ENCODE results near the gene TGFB2. TPM values are rescaled to one million over a fixed set of nuclear protein-coding genes. Genes with fewer than 3 reads are reported as not detected.

Gene TGFB2
- total RNA-seq, 2 donors from 2014 or later: 4.3 to 8.7 TPM

DNA sequence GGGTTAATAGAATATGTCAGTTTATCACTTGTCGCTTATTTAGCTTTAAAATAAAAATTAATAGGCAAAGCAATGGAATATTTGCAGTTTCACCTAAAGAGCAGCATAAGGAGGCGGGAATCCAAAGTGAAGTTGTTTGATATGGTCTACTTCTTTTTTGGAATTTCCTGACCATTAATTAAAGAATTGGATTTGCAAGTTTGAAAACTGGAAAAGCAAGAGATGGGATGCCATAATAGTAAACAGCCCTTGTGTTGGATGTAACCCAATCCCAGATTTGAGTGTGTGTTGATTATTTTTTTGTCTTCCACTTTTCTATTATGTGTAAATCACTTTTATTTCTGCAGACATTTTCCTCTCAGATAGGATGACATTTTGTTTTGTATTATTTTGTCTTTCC, 98.1 kb downstream of the TGFB2 start:
- TF ChIP-seq, protein P1, sequence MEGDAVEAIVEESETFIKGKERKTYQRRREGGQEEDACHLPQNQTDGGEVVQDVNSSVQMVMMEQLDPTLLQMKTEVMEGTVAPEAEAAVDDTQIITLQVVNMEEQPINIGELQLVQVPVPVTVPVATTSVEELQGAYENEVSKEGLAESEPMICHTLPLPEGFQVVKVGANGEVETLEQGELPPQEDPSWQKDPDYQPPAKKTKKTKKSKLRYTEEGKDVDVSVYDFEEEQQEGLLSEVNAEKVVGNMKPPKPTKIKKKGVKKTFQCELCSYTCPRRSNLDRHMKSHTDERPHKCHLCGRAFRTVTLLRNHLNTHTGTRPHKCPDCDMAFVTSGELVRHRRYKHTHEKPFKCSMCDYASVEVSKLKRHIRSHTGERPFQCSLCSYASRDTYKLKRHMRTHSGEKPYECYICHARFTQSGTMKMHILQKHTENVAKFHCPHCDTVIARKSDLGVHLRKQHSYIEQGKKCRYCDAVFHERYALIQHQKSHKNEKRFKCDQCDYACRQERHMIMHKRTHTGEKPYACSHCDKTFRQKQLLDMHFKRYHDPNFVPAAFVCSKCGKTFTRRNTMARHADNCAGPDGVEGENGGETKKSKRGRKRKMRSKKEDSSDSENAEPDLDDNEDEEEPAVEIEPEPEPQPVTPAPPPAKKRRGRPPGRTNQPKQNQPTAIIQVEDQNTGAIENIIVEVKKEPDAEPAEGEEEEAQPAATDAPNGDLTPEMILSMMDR (IDR thresholded peaks at IDR 0.05): no peak
- H3K27me3 ChIP-seq: no peaks in the 10 kb centered on the region
- no peak overlapping the region for H3K4me3 ChIP-seq
- H3K27ac ChIP-seq: no peak overlapping the region
- no peaks in the 10 kb centered on the region for H3K4me1 ChIP-seq
- DNase-seq (ENCODE audit: low spot score): no peak
- no peaks in the 10 kb centered on the region for H3K36me3 ChIP-seq
- no peaks in the 10 kb centered on the region for H3K9me3 ChIP-seq

DNA sequence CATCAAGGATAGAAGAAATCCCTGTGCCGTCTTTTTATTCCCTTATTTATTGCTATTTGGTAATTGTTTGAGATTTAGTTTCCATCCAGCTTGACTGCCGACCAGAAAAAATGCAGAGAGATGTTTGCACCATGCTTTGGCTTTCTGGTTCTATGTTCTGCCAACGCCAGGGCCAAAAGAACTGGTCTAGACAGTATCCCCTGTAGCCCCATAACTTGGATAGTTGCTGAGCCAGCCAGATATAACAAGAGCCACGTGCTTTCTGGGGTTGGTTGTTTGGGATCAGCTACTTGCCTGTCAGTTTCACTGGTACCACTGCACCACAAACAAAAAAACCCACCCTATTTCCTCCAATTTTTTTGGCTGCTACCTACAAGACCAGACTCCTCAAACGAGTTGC, 99.0 kb downstream of the TGFB2 start:
- Histone ChIP-seq H3K4me1 (no peaks in the 10 kb centered on the region), H3K27ac (no peak overlapping the region), H3K27me3 (no peaks in the 10 kb centered on the region), H3K36me3 (no peaks in the 10 kb centered on the region), H3K4me3 (no peak overlapping the region), H3K9me3 (no peaks in the 10 kb centered on the region)
- DNase-seq (ENCODE audit: low spot score): no peak
- TF ChIP-seq, protein P1 (IDR thresholded peaks at IDR 0.05): no peak

DNA sequence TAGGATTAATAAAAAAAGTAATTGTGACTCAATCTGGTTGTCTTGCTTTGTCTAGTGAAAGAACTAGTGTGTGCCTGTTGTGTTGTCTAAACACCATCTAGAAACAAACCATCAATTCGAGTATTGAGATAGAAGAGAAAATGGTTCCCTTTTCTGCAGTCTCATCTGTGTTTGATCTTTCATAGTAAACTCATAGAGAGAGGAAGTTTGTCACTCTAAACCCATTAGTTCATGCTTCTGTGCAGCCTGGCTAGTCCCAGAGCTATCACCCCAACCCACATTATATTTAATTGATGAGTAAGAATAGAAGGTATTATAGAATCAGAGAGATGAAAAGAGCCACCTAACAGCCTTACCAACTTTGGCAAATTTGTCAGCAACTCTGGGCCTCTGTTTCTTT, 99.5 kb downstream of the TGFB2 start:
- DNase-seq (ENCODE audit: low spot score): no peak
- Histone ChIP-seq H3K27me3 (no peaks in the 10 kb centered on the region), H3K36me3 (no peaks in the 10 kb centered on the region), H3K4me1 (no peaks in the 10 kb centered on the region), H3K27ac (no peak overlapping the region), H3K9me3 (no peaks in the 10 kb centered on the region), H3K4me3 (no peak overlapping the region)
- TF ChIP-seq, protein P1 (IDR thresholded peaks at IDR 0.05): no peak

DNA sequence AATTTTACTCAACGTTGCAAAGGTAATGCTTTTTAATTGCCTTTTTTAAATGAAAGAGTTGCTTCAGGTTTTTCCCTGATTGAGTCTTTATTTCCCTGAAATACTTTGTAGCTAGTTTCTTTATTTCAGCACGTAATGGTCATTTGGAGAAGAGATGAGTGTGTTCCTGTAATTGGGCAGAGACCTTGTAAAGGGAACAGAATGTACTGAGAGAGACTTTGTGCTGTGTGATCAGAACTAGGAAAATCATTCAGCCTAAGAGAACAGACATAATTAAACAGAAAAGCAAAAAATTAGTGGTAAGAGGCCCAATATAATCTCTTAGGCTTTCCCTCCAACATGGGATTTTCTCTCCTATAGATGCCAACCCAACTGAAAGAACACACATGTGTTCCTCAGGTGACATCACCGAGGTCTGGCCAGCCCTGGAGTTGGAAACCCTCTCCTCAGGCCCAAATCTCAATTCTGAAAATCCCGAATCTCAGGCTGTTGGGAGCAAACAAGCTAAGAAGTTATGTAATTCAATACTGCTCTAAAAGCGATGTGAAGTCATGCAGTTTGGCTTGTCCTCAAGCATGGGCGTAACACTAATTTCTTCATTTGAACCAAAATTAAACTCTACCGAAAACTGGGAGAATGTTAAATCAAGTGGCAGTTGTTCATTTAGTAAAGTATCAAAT, 102.0 kb downstream of the TGFB2 start:
- Histone ChIP-seq H3K36me3 (no peaks in the 10 kb centered on the region), H3K27ac (peak overlapping the region; percentile 25 to 55), H3K4me1 (no peaks in the 10 kb centered on the region), H3K27me3 (no peaks in the 10 kb centered on the region), H3K4me3 (no peak overlapping the region), H3K9me3 (no peaks in the 10 kb centered on the region)
- TF ChIP-seq, protein P1 (IDR thresholded peaks at IDR 0.05): no peak
- DNase-seq (ENCODE audit: low spot score): peak; percentile 62

DNA sequence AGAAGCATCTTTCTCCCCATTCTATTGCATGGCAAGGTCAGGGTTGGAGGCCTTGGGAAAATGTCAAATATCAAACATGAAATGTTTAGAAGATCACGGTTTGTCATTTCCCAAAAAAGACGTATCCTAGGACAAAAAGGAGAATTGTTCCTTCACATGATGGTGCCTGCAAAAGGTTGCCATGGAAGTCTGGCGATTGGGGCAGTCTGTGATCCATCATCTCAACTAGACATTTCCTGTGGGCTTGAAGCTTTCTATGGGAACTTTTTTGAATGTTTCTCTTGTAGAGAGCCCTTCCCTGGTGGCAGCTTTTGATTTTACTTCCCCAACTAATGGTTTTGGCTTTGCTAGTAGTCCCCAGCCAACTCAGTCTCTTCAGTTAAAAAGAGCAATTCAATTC, 106.3 kb downstream of the TGFB2 start:
- Histone ChIP-seq H3K4me1 (no peaks in the 10 kb centered on the region), H3K9me3 (no peaks in the 10 kb centered on the region), H3K4me3 (no peak overlapping the region), H3K27me3 (no peaks in the 10 kb centered on the region), H3K36me3 (no peaks in the 10 kb centered on the region), H3K27ac (no peak overlapping the region)
- DNase-seq (ENCODE audit: low spot score): no peak
- TF ChIP-seq, protein P1 (IDR thresholded peaks at IDR 0.05): no peak

All from right atrium auricular region (tissue), 2 donors.